HG02759 (cell line): ENCODE measurements around the gene CITED4.

Experiments
- ATAC-seq: cut with Tn5 transposase; IDR thresholded peaks from one replicate; pipeline ENCODE4 v1.9.1; 2021; ENCODE audit warnings: mild to moderate bottlenecking, moderate library complexity; ENCODE audit not compliant: unreplicated experiment

CITED4 gene

GRCh38 chr1:40886318-40887011 is 24.3 kb upstream of the CITED4 start:
- ATAC-seq: no peak

GRCh38 chr1:40884055-40884795 is 22.1 kb upstream of the CITED4 start:
- ATAC-seq: no peak

- no peak for ATAC-seq
Measured at GRCh38 chr1:40880813-40881549, 18.8 kb upstream of the CITED4 start.

GRCh38 chr1:40879482-40880175 is 17.5 kb upstream of the CITED4 start:
- ATAC-seq: no peak

- no peak for ATAC-seq
Measured at GRCh38 chr1:40878906-40879305, 16.7 kb upstream of the CITED4 start.

- no peak for ATAC-seq
Measured at GRCh38 chr1:40877698-40878097, 15.5 kb upstream of the CITED4 start.

GRCh38 chr1:40876891-40877290 is 14.7 kb upstream of the CITED4 start:
- no peak for ATAC-seq

GRCh38 chr1:40876436-40876761 is 14.2 kb upstream of the CITED4 start:
- ATAC-seq: no peak

GRCh38 chr1:40873863-40874472 is 11.8 kb upstream of the CITED4 start:
- ATAC-seq: no peak

- ATAC-seq: no peak
Measured at GRCh38 chr1:40872276-40872675, 10.1 kb upstream of the CITED4 start.

- ATAC-seq: no peak
Measured at GRCh38 chr1:40870135-40870728, 8.1 kb upstream of the CITED4 start.

GRCh38 chr1:40868051-40868723 is 6.0 kb upstream of the CITED4 start:
- no peak for ATAC-seq

- peak; percentile 13 for ATAC-seq
Measured at GRCh38 chr1:40861224-40862003, 749 bp downstream of the CITED4 start.

GRCh38 chr1:40860706-40861223 is 1.4 kb downstream of the CITED4 start:
- ATAC-seq: no peak

- no peak for ATAC-seq
Measured at GRCh38 chr1:40858856-40859416, 3.2 kb downstream of the CITED4 start.

GRCh38 chr1:40857737-40858136 is 4.4 kb downstream of the CITED4 start:
- ATAC-seq: no peak

- no peak for ATAC-seq
Measured at GRCh38 chr1:40856656-40857302, 5.4 kb downstream of the CITED4 start.

GRCh38 chr1:40856116-40856515 is 6.0 kb downstream of the CITED4 start:
- no peak for ATAC-seq
